GM19452 (cell line): ENCODE measurements around the gene LDB2.
"Not testable (repeated sequence)": the region's sequence is repeated elsewhere in the genome, so short reads cannot be mapped to it uniquely, and the experiment has no call there.

ENCODE experiments used
- ATAC-seq: cut with Tn5 transposase; IDR thresholded peaks from one replicate; pipeline ENCODE4 v1.9.1; 2021; ENCODE audit not compliant: unreplicated experiment

Gene LDB2

GRCh38 chr4:16659694-16660093, 238.8 kb downstream of the LDB2 start:
- ATAC-seq: no peak

GRCh38 chr4:16659079-16659478, 239.4 kb downstream of the LDB2 start:
- no peak for ATAC-seq

GRCh38 chr4:16658183-16658582, 240.3 kb downstream of the LDB2 start:
- no peak for ATAC-seq

- no peak for ATAC-seq
Observed at GRCh38 chr4:16655111-16655510, 243.3 kb downstream of the LDB2 start.

- no peak for ATAC-seq
Observed at GRCh38 chr4:16652732-16653305, 245.6 kb downstream of the LDB2 start.

GRCh38 chr4:16646459-16646858, 252.0 kb downstream of the LDB2 start:
- ATAC-seq: no peak

- no peak for ATAC-seq
Observed at GRCh38 chr4:16643893-16644292, 254.6 kb downstream of the LDB2 start.

GRCh38 chr4:16642897-16643296, 255.5 kb downstream of the LDB2 start:
- no peak for ATAC-seq

- ATAC-seq: no peak
Observed at GRCh38 chr4:16641971-16642370, 256.5 kb downstream of the LDB2 start.

- ATAC-seq: no peak
Observed at GRCh38 chr4:16636912-16637630, 261.4 kb downstream of the LDB2 start.

GRCh38 chr4:16636304-16636703, 262.1 kb downstream of the LDB2 start:
- ATAC-seq: no peak

- ATAC-seq: not testable (repeated sequence)
Observed at GRCh38 chr4:16629274-16629673, 269.2 kb downstream of the LDB2 start.

- not testable (repeated sequence) for ATAC-seq
Observed at GRCh38 chr4:16628835-16629234, 269.6 kb downstream of the LDB2 start.

GRCh38 chr4:16627999-16628398, 270.4 kb downstream of the LDB2 start:
- ATAC-seq: no peak

GRCh38 chr4:16626945-16627344, 271.5 kb downstream of the LDB2 start:
- ATAC-seq: no peak

- ATAC-seq: no peak
Observed at GRCh38 chr4:16622826-16623225, 275.6 kb downstream of the LDB2 start.

- ATAC-seq: no peak
Observed at GRCh38 chr4:16617435-16617834, 281.0 kb downstream of the LDB2 start.

GRCh38 chr4:16617011-16617410, 281.4 kb downstream of the LDB2 start:
- no peak for ATAC-seq

- ATAC-seq: no peak
Observed at GRCh38 chr4:16609170-16609758, 289.2 kb downstream of the LDB2 start.

- ATAC-seq: no peak
Observed at GRCh38 chr4:16608611-16609125, 289.8 kb downstream of the LDB2 start.

- no peak for ATAC-seq
Observed at GRCh38 chr4:16608123-16608522, 290.3 kb downstream of the LDB2 start.
